NT2/D1 (cell line): ENCODE data around the gene KRT3.

Experiments used
- SUZ12 ChIP-seq: IDR thresholded peaks from 2 replicates; pipeline ENCODE4 v1.6.1; 2011; ENCODE audit not compliant: insufficient read length, insufficient read depth; ENCODE audit errors: extremely low read depth
- ZNF274 ChIP-seq: IDR thresholded peaks from 2 replicates; pipeline ENCODE4 v1.6.1; 2011; ENCODE audit warnings: mild to moderate bottlenecking, low read depth, low read length

GRCh38 chr12:52739963-52740362, 56.0 kb downstream of the KRT3 start:
- TF ChIP-seq ZNF274 (no peak), SUZ12 (no peak)
